ENCODE results near the gene SPAG17.

- no peak for TF ChIP-seq CTCF (IDR thresholded peaks at IDR 0.05; ENCODE audit: poor library complexity, severe bottlenecking)
- TF ChIP-seq REST (IDR thresholded peaks at IDR 0.05; ENCODE audit: borderline replicate concordance), result no peak
These were observed 32.3 kb upstream of the SPAG17 start for GRCh38 chr1:118217141-118217838.

Data from neural cell (in vitro differentiated cells).